Body of pancreas (tissue), 4 donors: ENCODE measurements around the gene FBXO31.

Source experiments
- CTCF ChIP-seq, 7 experiments: fragments of 450-650 bp in 4 of 7; fragments of 200-600 bp in 3 of 7; sonication (generic) in 3 of 7; IDR thresholded peaks; one replicate each; pipeline ENCODE4 v1.5.1; 2016 to 2019; ENCODE audit warnings: antibody characterized with exemption in 7 of 7
- POLR2A ChIP-seq, 3 donors: fragments of 450-650 bp; IDR thresholded peaks; one replicate each; pipeline ENCODE4 v1.6.1; 2016; ENCODE audit warnings: antibody characterized with exemption in 3 of 3, mild to moderate bottlenecking in 2 of 3

GRCh38 chr16:87380881-87381280 is 2.7 kb downstream of the FBXO31 start:
- TF ChIP-seq CTCF (IDR thresholded peaks at IDR 0.05) (no peak), POLR2A (IDR thresholded peaks at IDR 0.05) (no peak)
